Hepatic stellate cell (primary cell): ENCODE measurements around the gene NEURL2.

Source experiments
- DNase-seq: peaks from one replicate; pipeline ENCODE4 v3.0.0; 2011; ENCODE audit warnings: low spot score

Gene NEURL2

DNA sequence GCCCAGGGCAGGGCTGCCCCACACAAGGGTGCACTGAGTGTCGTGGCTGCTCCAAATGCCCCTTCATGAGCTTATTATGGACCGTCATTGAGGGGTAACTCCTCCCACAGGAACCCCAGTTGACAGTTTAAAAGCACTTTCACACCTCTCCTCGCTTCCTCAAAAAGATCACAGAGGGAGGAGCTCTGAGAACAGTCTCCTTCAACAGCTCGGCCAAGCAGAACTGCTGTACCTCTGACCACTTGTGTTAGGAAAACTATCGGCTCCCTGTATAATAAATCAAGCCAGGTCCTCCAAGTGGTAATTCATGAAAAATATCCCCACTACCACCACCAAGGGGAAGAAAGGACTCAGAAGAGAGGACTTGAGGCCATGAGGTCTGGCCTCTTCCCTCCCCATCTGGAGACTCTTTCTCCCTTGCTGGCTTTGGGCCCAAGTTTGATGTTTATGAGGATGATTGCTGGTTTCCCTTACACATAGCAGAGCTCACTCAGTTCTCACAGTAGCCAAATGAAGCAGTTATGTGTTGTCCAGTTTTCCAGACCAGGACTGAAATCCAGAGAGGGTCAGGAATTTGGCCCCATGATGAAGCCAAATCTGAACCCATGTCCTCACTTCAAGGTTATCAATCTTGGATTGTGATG lies 48.7 kb downstream of the NEURL2 start:
- peak; percentile 32 for DNase-seq

DNA sequence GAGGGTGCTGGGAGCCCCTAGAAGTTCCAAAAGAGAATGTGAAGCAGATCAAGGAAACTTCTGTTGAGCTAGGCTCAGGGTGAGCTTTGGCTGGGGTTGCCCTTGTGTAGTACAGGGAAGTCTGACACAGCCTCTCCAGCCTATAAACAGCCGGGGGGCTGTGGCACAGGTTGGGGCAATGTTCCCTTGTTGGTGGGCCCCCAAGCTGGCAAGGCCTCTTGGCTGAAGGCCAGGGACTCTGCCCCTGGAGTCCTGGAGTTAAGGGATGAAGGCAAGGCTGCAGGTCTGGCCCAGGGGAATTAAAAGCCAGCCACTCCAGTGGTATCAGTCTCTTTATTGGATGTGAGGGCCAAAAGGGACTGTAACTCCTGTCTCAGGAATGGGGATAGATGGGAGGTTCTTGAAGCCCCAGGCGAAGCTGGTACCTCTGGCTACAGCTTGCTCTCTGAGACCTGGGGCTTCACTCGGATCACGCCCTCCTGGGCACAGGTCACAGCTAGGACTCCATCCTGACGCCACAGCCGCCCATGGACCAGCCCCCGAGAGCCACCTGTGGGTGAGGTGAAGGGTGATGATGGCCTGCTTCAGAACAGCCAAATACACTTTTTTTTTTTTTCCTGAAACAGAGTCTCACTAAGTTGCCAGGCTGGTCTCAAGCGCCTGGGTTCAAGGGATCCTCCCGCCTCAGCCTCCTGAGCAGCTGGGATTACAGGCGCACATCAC lies 49.4 kb downstream of the NEURL2 start:
- DNase-seq, result no peak

DNA sequence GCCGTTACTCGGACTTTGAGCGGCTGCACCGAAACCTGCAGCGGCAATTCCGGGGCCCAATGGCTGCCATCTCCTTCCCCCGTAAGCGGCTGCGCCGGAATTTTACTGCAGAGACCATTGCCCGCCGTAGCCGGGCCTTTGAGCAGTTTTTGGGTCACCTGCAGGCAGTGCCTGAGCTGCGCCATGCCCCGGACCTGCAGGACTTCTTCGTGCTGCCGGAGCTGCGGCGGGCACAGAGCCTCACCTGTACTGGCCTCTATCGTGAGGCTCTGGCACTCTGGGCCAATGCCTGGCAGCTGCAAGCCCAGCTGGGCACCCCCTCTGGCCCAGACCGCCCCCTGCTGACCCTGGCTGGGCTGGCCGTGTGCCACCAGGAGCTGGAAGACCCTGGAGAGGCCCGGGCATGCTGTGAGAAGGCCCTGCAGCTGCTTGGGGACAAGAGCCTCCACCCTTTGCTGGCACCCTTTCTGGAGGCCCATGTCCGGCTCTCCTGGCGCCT lies 50.3 kb downstream of the NEURL2 start:
- DNase-seq, result no peak
